K562 (cell line): ENCODE results near the gene GKAP1. TPM values are rescaled to one million over a fixed set of nuclear protein-coding genes. Genes with fewer than 3 reads are reported as not detected.

Experiments
- CBFA2T3 ChIP-seq: fragments of 450-650 bp; IDR thresholded peaks from 2 replicates; pipeline ENCODE4 v1.6.1; 2017
- EZH2 ChIP-seq: IDR thresholded peaks from 2 replicates; pipeline ENCODE4 v1.6.1; 2012; ENCODE audit warnings: low read depth, mild to moderate bottlenecking, inconsistent platforms, low read length, borderline replicate concordance
- KDM2B ChIP-seq: fragments of 250-450 bp; sonication (Bioruptor Pico); IDR thresholded peaks from 2 replicates; pipeline ENCODE4 v1.8.0; 2021; ENCODE audit warnings: mild to moderate bottlenecking, moderate library complexity
- SAP30 ChIP-seq: fragments of 200-600 bp; sonication (generic); IDR thresholded peaks from 2 replicates; pipeline ENCODE4 v1.6.1; 2012; ENCODE audit warnings: borderline replicate concordance, low read depth, mild to moderate bottlenecking, moderate library complexity, low read length, control low read depth, inconsistent platforms; ENCODE audit not compliant: insufficient read depth, poor library complexity, severe bottlenecking
- SMARCA5 ChIP-seq: fragments of 450-650 bp; IDR thresholded peaks from 2 replicates; pipeline ENCODE4 v1.6.1; 2016
- ZBTB17 ChIP-seq: fragments of 450-650 bp; formaldehyde crosslinking; IDR thresholded peaks from 2 replicates; pipeline ENCODE4 v1.4.0; 2020; ENCODE audit warnings: mild to moderate bottlenecking
- ZNF263 ChIP-seq: sonication (generic); formaldehyde crosslinking; IDR thresholded peaks from 2 replicates; pipeline ENCODE4 v1.8.0; 2022; ENCODE audit warnings: mild to moderate bottlenecking, missing genetic modification reagents, borderline replicate concordance
- polyA plus RNA-seq, 8 experiments: library from polyadenylated mRNA; depleted of rRNA in 4 of 8; stranded (reverse) in 5 of 8; unstranded in 3 of 8; fragments of >200 nt; fragmentation: Nextera tagmentation in 2 of 8; fragmentation: Illumina TruSeq in 1 of 8; extraction: Ambion mirVana in 2 of 8; extraction: Trizol in 1 of 8; gene quantifications; 2 replicates each; pipeline versions ENCODE4 v1.2.1 to v1.2.3, GENCODE V29; 2011 to 2014; ENCODE audit warnings: inconsistent platforms in 1 of 8, missing spikeins in 1 of 8
- total RNA-seq, 7 experiments: library from RNA; depleted of rRNA in 6 of 7; stranded (reverse); fragments of >200 nt in 6 of 7; fragmentation: Illumina TruSeq in 2 of 7; extraction: Trizol in 2 of 7; gene quantifications; 2 replicates each; pipeline versions ENCODE4 v1.2.1 to v1.2.3, GENCODE V29; 2011 to 2021; ENCODE audit warnings: low replicate concordance in 1 of 7
- TF ChIP-seq, protein P1 (sequence below): fragments of 250-450 bp; sonication (Bioruptor Pico); IDR thresholded peaks from 2 replicates; pipeline ENCODE4 v1.5.0; 2021; ENCODE audit warnings: mild to moderate bottlenecking, borderline replicate concordance
- TF ChIP-seq, protein P2 (sequence below): sonication (generic); formaldehyde crosslinking; IDR thresholded peaks from 2 replicates; pipeline ENCODE4 v1.8.0; 2022; ENCODE audit warnings: missing genetic modification reagents, mild to moderate bottlenecking, borderline replicate concordance
- TF ChIP-seq, protein P3 (sequence below): sonication (generic); formaldehyde crosslinking; IDR thresholded peaks from 2 replicates; pipeline ENCODE4 v1.8.1; 2023; ENCODE audit warnings: missing genetic modification reagents, mild to moderate bottlenecking, borderline replicate concordance
- TF ChIP-seq, protein P4 (sequence below): sonication (generic); formaldehyde crosslinking; IDR thresholded peaks from 2 replicates; pipeline ENCODE4 v1.9.0; 2022; ENCODE audit warnings: mild to moderate bottlenecking, missing genetic modification reagents
- TF ChIP-seq, protein P5 (sequence below): sonication (generic); formaldehyde crosslinking; IDR thresholded peaks from 2 replicates; pipeline ENCODE4 v1.4.0; 2020; ENCODE audit warnings: mild to moderate bottlenecking, missing genetic modification reagents
- TF ChIP-seq, protein P6 (sequence below): fragments of 200-400 bp; formaldehyde crosslinking; IDR thresholded peaks from 2 replicates; pipeline ENCODE4 v1.6.1; 2017; ENCODE audit warnings: mild to moderate bottlenecking, low read depth, low read length, moderate library complexity

Gene GKAP1
- total and polyA plus RNA-seq, 9 of the 15 experiments (the other 6 are each of a cell fraction or from before 2014, with no cell fraction given) = 1.0 to 3.8 (median 2.7) TPM

DNA sequence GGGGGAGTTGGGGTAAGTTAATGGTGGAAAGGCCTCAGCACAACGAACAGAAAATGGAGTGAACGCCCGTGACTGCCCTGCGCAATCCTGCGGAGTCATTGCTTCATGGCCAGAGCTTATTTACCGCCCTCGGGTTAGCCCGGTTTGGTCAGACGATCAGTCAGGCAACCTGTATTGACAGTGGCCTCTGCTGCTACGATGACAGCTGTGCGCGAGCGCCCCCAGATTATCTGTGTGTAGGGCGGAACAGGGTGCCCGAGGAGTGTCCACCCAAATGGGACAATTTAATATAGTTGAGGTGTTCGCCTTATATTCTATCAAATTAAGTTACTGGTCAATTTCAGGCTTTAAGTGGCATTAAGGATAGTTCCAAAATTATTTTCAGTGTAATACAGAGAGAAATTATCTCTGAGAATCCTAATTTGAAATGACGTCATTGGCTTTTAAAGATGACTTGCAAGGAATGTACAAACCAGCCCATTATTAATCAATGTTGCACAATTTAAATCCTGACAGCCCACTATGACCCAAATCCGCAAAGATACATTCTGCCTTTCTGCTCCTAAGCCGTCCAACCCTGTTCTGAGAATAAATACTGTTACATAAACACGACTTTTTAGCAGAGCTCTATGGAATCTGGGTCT, 108.9 kb downstream of the GKAP1 start (continued):
- TF ChIP-seq, protein P1, sequence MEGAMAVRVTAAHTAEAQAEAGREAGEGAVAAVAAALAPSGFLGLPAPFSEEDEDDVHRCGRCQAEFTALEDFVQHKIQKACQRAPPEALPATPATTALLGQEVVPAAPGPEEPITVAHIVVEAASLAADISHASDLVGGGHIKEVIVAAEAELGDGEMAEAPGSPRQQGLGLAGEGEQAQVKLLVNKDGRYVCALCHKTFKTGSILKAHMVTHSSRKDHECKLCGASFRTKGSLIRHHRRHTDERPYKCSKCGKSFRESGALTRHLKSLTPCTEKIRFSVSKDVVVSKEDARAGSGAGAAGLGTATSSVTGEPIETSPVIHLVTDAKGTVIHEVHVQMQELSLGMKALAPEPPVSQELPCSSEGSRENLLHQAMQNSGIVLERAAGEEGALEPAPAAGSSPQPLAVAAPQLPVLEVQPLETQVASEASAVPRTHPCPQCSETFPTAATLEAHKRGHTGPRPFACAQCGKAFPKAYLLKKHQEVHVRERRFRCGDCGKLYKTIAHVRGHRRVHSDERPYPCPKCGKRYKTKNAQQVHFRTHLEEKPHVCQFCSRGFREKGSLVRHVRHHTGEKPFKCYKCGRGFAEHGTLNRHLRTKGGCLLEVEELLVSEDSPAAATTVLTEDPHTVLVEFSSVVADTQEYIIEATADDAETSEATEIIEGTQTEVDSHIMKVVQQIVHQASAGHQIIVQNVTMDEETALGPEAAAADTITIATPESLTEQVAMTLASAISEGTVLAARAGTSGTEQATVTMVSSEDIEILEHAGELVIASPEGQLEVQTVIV = no peak
- TF ChIP-seq, protein P2, sequence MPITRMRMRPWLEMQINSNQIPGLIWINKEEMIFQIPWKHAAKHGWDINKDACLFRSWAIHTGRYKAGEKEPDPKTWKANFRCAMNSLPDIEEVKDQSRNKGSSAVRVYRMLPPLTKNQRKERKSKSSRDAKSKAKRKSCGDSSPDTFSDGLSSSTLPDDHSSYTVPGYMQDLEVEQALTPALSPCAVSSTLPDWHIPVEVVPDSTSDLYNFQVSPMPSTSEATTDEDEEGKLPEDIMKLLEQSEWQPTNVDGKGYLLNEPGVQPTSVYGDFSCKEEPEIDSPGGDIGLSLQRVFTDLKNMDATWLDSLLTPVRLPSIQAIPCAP (CRISPR knock-in tag) = no peak
- TF ChIP-seq, protein P3, sequence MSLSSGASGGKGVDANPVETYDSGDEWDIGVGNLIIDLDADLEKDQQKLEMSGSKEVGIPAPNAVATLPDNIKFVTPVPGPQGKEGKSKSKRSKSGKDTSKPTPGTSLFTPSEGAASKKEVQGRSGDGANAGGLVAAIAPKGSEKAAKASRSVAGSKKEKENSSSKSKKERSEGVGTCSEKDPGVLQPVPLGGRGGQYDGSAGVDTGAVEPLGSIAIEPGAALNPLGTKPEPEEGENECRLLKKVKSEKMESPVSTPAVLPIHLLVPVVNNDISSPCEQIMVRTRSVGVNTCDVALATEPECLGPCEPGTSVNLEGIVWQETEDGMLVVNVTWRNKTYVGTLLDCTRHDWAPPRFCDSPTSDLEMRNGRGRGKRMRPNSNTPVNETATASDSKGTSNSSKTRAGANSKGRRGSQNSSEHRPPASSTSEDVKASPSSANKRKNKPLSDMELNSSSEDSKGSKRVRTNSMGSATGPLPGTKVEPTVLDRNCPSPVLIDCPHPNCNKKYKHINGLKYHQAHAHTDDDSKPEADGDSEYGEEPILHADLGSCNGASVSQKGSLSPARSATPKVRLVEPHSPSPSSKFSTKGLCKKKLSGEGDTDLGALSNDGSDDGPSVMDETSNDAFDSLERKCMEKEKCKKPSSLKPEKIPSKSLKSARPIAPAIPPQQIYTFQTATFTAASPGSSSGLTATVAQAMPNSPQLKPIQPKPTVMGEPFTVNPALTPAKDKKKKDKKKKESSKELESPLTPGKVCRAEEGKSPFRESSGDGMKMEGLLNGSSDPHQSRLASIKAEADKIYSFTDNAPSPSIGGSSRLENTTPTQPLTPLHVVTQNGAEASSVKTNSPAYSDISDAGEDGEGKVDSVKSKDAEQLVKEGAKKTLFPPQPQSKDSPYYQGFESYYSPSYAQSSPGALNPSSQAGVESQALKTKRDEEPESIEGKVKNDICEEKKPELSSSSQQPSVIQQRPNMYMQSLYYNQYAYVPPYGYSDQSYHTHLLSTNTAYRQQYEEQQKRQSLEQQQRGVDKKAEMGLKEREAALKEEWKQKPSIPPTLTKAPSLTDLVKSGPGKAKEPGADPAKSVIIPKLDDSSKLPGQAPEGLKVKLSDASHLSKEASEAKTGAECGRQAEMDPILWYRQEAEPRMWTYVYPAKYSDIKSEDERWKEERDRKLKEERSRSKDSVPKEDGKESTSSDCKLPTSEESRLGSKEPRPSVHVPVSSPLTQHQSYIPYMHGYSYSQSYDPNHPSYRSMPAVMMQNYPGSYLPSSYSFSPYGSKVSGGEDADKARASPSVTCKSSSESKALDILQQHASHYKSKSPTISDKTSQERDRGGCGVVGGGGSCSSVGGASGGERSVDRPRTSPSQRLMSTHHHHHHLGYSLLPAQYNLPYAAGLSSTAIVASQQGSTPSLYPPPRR (CRISPR knock-in tag) = no peak
- TF ChIP-seq KDM2B (no peak), SMARCA5 (no peak), EZH2 (no peak), CBFA2T3 (no peak), ZNF263 (CRISPR knock-in tag) (no peak), ZBTB17 (CRISPR knock-in tag) (no peak), SAP30 (no peak)
- TF ChIP-seq, protein P4, sequence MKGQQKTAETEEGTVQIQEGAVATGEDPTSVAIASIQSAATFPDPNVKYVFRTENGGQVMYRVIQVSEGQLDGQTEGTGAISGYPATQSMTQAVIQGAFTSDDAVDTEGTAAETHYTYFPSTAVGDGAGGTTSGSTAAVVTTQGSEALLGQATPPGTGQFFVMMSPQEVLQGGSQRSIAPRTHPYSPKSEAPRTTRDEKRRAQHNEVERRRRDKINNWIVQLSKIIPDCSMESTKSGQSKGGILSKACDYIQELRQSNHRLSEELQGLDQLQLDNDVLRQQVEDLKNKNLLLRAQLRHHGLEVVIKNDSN (CRISPR knock-in tag) = peak; percentile 18; the same call in 1 of the 2 replicates
- TF ChIP-seq, protein P5, sequence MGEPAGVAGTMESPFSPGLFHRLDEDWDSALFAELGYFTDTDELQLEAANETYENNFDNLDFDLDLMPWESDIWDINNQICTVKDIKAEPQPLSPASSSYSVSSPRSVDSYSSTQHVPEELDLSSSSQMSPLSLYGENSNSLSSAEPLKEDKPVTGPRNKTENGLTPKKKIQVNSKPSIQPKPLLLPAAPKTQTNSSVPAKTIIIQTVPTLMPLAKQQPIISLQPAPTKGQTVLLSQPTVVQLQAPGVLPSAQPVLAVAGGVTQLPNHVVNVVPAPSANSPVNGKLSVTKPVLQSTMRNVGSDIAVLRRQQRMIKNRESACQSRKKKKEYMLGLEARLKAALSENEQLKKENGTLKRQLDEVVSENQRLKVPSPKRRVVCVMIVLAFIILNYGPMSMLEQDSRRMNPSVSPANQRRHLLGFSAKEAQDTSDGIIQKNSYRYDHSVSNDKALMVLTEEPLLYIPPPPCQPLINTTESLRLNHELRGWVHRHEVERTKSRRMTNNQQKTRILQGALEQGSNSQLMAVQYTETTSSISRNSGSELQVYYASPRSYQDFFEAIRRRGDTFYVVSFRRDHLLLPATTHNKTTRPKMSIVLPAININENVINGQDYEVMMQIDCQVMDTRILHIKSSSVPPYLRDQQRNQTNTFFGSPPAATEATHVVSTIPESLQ (CRISPR knock-in tag) = no peak
- TF ChIP-seq, protein P6, sequence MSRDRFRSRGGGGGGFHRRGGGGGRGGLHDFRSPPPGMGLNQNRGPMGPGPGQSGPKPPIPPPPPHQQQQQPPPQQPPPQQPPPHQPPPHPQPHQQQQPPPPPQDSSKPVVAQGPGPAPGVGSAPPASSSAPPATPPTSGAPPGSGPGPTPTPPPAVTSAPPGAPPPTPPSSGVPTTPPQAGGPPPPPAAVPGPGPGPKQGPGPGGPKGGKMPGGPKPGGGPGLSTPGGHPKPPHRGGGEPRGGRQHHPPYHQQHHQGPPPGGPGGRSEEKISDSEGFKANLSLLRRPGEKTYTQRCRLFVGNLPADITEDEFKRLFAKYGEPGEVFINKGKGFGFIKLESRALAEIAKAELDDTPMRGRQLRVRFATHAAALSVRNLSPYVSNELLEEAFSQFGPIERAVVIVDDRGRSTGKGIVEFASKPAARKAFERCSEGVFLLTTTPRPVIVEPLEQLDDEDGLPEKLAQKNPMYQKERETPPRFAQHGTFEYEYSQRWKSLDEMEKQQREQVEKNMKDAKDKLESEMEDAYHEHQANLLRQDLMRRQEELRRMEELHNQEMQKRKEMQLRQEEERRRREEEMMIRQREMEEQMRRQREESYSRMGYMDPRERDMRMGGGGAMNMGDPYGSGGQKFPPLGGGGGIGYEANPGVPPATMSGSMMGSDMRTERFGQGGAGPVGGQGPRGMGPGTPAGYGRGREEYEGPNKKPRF = no peak
